Measurements from ENCODE around the gene PRELID3B.
"Not testable (repeated sequence)": the region's sequence is repeated elsewhere in the genome, so short reads cannot be mapped to it uniquely, and the experiment has no call there.

PRELID3B gene

DNA sequence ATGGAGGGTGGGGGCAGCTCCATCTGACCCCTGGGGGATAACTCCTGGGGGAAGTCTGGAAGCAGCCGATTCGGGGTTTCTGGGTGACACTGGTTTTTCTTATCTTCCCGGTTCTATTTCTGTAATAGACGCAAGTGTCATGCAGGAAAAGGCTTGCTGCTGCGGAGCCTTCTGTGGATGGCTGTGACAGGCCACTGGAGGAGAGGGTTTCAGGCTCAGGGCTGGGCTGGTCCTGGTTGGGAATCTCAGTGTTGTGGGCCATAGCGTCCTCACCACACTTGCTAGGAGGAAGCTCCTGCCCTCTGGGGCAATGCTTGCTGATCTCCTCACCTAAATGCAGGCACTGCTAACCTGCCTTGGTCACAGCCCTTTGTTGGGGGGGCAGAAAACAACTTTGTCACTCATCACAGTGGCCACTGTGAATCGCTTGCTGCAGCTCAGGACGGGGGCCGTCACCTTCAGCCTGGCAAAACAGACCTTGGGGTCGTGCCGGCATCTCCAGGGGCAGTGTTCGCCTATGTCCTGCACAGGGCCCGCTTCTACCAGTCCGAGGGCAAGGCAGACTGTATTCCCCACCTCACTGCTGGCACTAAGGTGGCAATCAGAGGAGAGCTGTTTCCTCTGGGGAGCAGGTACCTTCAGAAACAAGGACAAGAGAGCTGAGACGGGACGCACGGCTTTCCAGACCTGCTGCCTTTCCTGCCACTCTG is 27.8 kb downstream of the PRELID3B start:
- in situ Hi-C loops (cut with HindIII; ENCODE audit: low pct_ligation_motif_present, low sequenced_read_pairs), result no loop called here
- TF ChIP-seq, protein P1, sequence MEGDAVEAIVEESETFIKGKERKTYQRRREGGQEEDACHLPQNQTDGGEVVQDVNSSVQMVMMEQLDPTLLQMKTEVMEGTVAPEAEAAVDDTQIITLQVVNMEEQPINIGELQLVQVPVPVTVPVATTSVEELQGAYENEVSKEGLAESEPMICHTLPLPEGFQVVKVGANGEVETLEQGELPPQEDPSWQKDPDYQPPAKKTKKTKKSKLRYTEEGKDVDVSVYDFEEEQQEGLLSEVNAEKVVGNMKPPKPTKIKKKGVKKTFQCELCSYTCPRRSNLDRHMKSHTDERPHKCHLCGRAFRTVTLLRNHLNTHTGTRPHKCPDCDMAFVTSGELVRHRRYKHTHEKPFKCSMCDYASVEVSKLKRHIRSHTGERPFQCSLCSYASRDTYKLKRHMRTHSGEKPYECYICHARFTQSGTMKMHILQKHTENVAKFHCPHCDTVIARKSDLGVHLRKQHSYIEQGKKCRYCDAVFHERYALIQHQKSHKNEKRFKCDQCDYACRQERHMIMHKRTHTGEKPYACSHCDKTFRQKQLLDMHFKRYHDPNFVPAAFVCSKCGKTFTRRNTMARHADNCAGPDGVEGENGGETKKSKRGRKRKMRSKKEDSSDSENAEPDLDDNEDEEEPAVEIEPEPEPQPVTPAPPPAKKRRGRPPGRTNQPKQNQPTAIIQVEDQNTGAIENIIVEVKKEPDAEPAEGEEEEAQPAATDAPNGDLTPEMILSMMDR (IDR thresholded peaks at IDR 0.05; ENCODE audit: low read depth, low read length, missing control alignments), result no peak

DNA sequence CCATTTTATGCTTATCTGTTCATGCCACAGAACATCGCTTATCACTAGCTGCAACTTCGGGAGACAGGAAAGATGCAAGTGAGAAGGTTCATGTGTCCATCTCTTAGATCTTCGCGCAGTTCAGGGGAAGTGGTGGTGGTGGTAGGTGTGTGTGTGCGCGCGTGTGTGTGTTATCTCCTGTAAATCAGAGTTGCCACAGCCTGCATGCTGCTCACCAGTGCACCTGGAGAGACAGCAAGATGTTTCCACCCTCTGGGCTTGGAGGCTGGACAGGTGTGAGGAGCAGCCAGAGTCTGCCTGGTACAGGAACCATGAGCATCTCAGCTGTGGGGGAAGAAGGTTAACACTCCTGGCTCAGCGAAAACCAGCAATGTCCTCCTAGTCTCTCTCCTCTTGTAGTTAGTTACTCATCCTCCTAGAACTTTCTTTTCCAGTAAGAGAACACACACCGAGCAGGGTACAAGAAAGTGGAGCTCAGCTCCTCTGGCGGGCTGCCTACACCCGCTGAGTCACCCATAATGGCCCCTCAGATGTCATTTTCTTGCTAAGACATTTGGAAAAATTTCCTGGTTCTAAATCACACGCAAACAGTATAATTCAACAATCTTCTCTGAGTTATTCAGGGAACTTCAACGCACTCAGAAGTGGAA is 28.5 kb downstream of the PRELID3B start:
- no peak overlapping the region for H3K4me3 ChIP-seq (ENCODE audit: low read depth, low read length)
- no peak overlapping the region for H3K27ac ChIP-seq
- no peaks in the 10 kb centered on the region for H3K36me3 ChIP-seq (replicated peaks)
- TF ChIP-seq, protein P1 (IDR thresholded peaks at IDR 0.05; ENCODE audit: low read depth, low read length, missing control alignments), result no peak
- no peak for DNase-seq
- in situ Hi-C loops (cut with HindIII; ENCODE audit: low pct_ligation_motif_present, low sequenced_read_pairs), result no loop called here
- no peaks in the 10 kb centered on the region for H3K27me3 ChIP-seq (replicated peaks)

More for the DNA sequence above, 27.8 kb downstream of the PRELID3B start:
- no peak overlapping the region for H3K4me3 ChIP-seq (ENCODE audit: low read depth, low read length)
- no peak for DNase-seq
- no peak overlapping the region for H3K27ac ChIP-seq
- no peaks in the 10 kb centered on the region for H3K36me3 ChIP-seq (replicated peaks)
- H3K27me3 ChIP-seq (replicated peaks), result no peaks in the 10 kb centered on the region

DNA sequence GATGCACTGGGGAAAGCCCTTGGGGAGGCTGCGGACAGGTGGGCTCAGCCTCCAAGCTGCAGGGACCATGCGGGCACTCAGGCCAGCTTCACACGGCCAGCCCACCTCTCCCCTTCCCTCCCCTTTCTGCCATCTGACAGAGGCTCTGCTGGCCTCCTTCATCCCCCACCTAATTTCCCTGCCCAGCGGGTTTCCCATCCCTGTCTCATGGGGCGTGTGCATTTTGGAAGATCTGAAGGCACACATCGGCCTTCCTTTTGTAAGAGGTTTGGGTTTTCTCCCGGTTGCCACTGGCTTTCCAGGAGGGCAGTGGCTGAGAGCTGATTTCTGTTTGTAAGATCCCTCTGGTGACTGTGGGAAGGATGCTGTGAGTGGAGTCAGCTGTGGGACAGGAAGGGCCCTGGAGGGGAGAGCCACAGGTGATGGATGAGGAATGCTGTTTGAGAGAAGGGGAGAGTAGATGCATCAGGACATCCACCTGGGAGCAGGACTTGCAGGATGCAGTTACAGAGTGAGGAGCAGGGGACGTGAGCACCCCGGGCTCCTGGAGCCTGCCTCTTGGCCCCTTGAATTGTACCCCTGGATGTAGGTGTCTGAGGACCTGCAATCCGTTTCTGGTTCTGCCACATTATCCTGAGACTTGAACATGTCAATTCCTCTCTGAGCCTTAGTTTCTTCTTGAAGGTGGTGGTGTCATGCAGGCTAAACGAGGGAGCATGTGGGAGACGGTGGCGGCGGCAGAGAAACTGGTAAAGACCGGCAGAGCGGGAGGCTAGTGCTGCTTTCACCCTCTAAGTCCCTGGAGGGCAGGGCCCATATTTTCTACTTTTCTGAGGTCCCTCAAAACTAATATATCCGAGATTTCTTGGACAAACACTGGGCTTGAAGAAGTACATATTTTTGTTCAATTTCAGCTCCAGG is 29.3 kb downstream of the PRELID3B start:
- Histone ChIP-seq H3K27me3 (replicated peaks) (no peaks in the 10 kb centered on the region), H3K27ac (no peak overlapping the region), H3K4me3 (ENCODE audit: low read depth, low read length) (no peak overlapping the region), H3K36me3 (replicated peaks) (no peaks in the 10 kb centered on the region)
- in situ Hi-C loops (cut with HindIII; ENCODE audit: low pct_ligation_motif_present, low sequenced_read_pairs), result no loop called here
- TF ChIP-seq, protein P1 (IDR thresholded peaks at IDR 0.05; ENCODE audit: low read depth, low read length, missing control alignments), result no peak
- no peak for DNase-seq

DNA sequence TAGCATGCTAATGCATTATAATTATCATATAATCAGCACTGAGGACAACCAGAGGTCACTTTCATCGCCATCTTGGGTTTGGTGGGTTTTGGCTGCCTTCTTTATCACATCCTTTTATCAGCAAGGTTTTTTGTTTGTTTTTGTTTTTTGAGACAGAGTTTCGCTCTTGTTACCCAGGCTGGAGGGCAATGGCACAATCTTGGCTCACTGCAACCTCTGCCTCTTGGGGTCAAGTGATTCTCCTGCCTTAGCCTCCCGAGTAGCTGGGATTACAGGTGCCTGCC is 30.8 kb downstream of the PRELID3B start:
- in situ Hi-C loops (cut with HindIII; ENCODE audit: low pct_ligation_motif_present, low sequenced_read_pairs); H3K27me3 ChIP-seq (replicated peaks); H3K36me3 ChIP-seq (replicated peaks); H3K4me3 ChIP-seq (ENCODE audit: low read depth, low read length); DNase-seq: not testable (repeated sequence)
- peak overlapping the region; percentile 74 for H3K27ac ChIP-seq

DNA sequence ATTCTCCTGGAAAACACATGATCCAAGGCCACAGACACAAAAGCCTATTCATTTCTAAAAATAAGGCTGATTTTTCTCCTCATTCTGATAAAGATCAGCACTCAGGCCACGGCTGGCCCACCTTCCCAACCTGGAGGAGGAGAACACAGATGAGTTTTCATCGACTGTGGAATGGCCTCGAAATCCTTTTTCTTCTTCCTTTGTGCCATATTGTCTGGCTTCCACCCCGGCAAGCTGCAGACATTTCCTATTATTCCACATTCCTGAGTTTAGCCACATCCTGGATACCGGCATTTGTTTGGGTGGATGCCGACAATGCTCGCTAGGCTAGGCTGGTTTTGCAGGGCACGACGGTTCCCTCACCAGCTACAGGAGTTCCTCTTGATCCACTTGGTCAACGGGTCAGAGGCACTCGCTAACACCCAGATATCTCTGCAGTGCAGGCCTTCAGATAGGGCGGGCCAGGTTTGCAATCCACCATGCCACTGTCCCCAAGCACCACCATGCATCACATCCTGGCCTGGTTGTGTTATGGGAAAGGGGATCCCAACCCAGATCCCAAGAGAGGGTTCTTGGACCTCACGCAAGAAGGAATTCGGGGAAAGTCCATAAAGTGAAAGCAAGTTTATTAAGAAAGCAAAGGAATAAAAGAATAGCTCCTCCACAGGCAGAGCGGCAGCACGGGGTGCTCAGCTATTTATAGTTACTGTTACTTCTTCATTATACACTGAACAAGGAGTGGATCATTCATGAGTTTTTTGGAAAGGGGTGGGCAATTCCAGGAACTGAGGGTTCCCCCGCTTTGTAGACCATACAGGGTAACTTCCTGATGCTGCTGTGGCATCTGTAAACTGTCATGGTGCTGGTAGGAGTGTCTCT is 31.4 kb downstream of the PRELID3B start:
- DNase-seq, result peak; percentile 93
- Histone ChIP-seq H3K4me3 (ENCODE audit: low read depth, low read length) (no peak overlapping the region), H3K36me3 (replicated peaks) (no peaks in the 10 kb centered on the region), H3K27ac (peak overlapping the region; percentile 74), H3K27me3 (replicated peaks) (no peaks in the 10 kb centered on the region)
- in situ Hi-C loops (cut with HindIII; ENCODE audit: low pct_ligation_motif_present, low sequenced_read_pairs), result no loop called here
- TF ChIP-seq, protein P1 (IDR thresholded peaks at IDR 0.05; ENCODE audit: low read depth, low read length, missing control alignments), result no peak

All from brain microvascular endothelial cell (primary cell).